OCI-LY1 (cell line): ENCODE data around the gene GHRH.

Source experiments
- CTCF ChIP-seq: fragments of 200-600 bp; sonication (generic), shearing (Covaris generic); IDR thresholded peaks from 2 replicates; pipeline ENCODE4 v1.5.1; 2017; ENCODE audit warnings: mild to moderate bottlenecking, antibody characterized with exemption, low read length, moderate library complexity, mixed read lengths
- EZH2 ChIP-seq: fragments of 200-600 bp; sonication (generic), shearing (Covaris generic); IDR thresholded peaks from 2 replicates; pipeline ENCODE4 v1.8.0; 2017; ENCODE audit warnings: borderline replicate concordance, mixed run types, mild to moderate bottlenecking, antibody characterized with exemption, low read length, moderate library complexity, mixed read lengths

GRCh38 chr20:37274851-37275524, 13.4 kb upstream of the GHRH start:
- no peak for TF ChIP-seq CTCF
- no peak for TF ChIP-seq EZH2
